Measurements from ENCODE around the gene PIP5KL1. TPM values are rescaled to one million over a fixed set of nuclear protein-coding genes. Genes with fewer than 3 reads are reported as not detected.

The PIP5KL1 gene
- total and polyA plus RNA-seq, 2 experiments from 2014 or later: 13.4 to 19.5 TPM

DNA sequence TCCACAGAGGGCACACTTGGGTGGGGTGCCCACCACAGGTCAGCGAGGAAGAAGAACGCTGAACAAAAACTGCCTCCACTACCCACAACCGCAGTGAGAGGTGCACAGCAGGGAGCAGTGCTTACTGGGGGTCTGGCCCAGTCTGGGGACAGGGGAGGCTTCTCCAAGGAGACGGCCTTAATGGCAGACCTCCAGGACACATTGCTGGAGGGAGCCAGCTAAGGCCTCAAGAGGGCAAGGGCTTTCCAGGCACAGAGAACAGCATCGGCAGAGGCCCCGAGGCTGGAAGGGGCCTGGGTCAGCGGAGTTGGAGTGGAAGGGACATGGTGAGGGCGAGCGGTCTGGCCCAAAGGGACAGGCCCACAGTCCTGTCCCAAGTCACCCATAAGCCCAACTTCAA is 15.4 kb upstream of the PIP5KL1 start:
- H3K27me3 Mint-ChIP-seq (ENCODE audit: insufficient read depth, low read depth, poor library complexity): peaks cover 27% of the 10 kb centered on the region
- no peak overlapping the region for H3K4me3 Mint-ChIP-seq
- no peak overlapping the region for H2AFZ ChIP-seq
- ATAC-seq (no peak), DNase-seq (ENCODE audit: low spot score) (no peak)
- H3K27me3 ChIP-seq (ENCODE audit: insufficient read depth): no peaks in the 10 kb centered on the region
- H3K79me2 ChIP-seq (replicated peaks; ENCODE audit: insufficient read depth): no peaks in the 10 kb centered on the region
- H3K4me1 Mint-ChIP-seq: peaks cover 33% of the 10 kb centered on the region
- no peak overlapping the region for H3K27ac ChIP-seq (ENCODE audit: low read depth)
- H3K4me3 ChIP-seq: no peak overlapping the region
- no peak overlapping the region for H3K27ac Mint-ChIP-seq
- H3F3A ChIP-seq (replicated peaks; ENCODE audit: low read depth): peaks cover 16% of the 10 kb centered on the region
- no peak for TF ChIP-seq ZNF114 (CRISPR knock-in tag; IDR thresholded peaks at IDR 0.05)
- TF ChIP-seq CREB1 (CRISPR knock-in tag; IDR thresholded peaks at IDR 0.05; ENCODE audit: low read depth): no peak
- TF ChIP-seq, protein P1, sequence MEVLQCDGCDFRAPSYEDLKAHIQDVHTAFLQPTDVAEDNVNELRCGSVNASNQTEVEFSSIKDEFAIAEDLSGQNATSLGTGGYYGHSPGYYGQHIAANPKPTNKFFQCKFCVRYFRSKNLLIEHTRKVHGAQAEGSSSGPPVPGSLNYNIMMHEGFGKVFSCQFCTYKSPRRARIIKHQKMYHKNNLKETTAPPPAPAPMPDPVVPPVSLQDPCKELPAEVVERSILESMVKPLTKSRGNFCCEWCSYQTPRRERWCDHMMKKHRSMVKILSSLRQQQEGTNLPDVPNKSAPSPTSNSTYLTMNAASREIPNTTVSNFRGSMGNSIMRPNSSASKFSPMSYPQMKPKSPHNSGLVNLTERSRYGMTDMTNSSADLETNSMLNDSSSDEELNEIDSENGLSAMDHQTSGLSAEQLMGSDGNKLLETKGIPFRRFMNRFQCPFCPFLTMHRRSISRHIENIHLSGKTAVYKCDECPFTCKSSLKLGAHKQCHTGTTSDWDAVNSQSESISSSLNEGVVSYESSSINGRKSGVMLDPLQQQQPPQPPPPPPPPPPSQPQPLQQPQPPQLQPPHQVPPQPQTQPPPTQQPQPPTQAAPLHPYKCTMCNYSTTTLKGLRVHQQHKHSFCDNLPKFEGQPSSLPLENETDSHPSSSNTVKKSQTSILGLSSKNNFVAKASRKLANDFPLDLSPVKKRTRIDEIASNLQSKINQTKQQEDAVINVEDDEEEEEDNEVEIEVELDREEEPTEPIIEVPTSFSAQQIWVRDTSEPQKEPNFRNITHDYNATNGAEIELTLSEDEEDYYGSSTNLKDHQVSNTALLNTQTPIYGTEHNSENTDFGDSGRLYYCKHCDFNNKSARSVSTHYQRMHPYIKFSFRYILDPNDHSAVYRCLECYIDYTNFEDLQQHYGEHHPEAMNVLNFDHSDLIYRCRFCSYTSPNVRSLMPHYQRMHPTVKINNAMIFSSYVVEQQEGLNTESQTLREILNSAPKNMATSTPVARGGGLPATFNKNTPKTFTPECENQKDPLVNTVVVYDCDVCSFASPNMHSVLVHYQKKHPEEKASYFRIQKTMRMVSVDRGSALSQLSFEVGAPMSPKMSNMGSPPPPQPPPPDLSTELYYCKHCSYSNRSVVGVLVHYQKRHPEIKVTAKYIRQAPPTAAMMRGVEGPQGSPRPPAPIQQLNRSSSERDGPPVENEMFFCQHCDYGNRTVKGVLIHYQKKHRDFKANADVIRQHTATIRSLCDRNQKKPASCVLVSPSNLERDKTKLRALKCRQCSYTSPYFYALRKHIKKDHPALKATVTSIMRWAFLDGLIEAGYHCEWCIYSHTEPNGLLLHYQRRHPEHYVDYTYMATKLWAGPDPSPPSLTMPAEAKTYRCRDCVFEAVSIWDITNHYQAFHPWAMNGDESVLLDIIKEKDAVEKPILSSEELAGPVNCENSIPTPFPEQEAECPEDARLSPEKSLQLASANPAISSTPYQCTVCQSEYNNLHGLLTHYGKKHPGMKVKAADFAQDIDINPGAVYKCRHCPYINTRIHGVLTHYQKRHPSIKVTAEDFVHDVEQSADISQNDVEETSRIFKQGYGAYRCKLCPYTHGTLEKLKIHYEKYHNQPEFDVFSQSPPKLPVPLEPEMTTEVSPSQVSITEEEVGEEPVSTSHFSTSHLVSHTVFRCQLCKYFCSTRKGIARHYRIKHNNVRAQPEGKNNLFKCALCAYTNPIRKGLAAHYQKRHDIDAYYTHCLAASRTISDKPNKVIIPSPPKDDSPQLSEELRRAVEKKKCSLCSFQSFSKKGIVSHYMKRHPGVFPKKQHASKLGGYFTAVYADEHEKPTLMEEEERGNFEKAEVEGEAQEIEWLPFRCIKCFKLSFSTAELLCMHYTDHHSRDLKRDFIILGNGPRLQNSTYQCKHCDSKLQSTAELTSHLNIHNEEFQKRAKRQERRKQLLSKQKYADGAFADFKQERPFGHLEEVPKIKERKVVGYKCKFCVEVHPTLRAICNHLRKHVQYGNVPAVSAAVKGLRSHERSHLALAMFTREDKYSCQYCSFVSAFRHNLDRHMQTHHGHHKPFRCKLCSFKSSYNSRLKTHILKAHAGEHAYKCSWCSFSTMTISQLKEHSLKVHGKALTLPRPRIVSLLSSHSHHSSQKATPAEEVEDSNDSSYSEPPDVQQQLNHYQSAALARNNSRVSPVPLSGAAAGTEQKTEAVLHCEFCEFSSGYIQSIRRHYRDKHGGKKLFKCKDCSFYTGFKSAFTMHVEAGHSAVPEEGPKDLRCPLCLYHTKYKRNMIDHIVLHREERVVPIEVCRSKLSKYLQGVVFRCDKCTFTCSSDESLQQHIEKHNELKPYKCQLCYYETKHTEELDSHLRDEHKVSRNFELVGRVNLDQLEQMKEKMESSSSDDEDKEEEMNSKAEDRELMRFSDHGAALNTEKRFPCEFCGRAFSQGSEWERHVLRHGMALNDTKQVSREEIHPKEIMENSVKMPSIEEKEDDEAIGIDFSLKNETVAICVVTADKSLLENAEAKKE (CRISPR knock-in tag; IDR thresholded peaks at IDR 0.05): no peak
- TF ChIP-seq, protein P2, sequence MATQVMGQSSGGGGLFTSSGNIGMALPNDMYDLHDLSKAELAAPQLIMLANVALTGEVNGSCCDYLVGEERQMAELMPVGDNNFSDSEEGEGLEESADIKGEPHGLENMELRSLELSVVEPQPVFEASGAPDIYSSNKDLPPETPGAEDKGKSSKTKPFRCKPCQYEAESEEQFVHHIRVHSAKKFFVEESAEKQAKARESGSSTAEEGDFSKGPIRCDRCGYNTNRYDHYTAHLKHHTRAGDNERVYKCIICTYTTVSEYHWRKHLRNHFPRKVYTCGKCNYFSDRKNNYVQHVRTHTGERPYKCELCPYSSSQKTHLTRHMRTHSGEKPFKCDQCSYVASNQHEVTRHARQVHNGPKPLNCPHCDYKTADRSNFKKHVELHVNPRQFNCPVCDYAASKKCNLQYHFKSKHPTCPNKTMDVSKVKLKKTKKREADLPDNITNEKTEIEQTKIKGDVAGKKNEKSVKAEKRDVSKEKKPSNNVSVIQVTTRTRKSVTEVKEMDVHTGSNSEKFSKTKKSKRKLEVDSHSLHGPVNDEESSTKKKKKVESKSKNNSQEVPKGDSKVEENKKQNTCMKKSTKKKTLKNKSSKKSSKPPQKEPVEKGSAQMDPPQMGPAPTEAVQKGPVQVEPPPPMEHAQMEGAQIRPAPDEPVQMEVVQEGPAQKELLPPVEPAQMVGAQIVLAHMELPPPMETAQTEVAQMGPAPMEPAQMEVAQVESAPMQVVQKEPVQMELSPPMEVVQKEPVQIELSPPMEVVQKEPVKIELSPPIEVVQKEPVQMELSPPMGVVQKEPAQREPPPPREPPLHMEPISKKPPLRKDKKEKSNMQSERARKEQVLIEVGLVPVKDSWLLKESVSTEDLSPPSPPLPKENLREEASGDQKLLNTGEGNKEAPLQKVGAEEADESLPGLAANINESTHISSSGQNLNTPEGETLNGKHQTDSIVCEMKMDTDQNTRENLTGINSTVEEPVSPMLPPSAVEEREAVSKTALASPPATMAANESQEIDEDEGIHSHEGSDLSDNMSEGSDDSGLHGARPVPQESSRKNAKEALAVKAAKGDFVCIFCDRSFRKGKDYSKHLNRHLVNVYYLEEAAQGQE (IDR thresholded peaks at IDR 0.05; ENCODE audit: unreplicated experiment): no peak
- TF ChIP-seq, protein P3, sequence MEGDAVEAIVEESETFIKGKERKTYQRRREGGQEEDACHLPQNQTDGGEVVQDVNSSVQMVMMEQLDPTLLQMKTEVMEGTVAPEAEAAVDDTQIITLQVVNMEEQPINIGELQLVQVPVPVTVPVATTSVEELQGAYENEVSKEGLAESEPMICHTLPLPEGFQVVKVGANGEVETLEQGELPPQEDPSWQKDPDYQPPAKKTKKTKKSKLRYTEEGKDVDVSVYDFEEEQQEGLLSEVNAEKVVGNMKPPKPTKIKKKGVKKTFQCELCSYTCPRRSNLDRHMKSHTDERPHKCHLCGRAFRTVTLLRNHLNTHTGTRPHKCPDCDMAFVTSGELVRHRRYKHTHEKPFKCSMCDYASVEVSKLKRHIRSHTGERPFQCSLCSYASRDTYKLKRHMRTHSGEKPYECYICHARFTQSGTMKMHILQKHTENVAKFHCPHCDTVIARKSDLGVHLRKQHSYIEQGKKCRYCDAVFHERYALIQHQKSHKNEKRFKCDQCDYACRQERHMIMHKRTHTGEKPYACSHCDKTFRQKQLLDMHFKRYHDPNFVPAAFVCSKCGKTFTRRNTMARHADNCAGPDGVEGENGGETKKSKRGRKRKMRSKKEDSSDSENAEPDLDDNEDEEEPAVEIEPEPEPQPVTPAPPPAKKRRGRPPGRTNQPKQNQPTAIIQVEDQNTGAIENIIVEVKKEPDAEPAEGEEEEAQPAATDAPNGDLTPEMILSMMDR (conservative IDR thresholded peaks at IDR 0.05; ENCODE audit: low read depth in 2 of 2): no peak
- TF ChIP-seq JUNB (IDR thresholded peaks at IDR 0.05; ENCODE audit: unreplicated experiment): no peak
- TF ChIP-seq STAT1 (IDR thresholded peaks at IDR 0.05; ENCODE audit: unreplicated experiment): no peak
- TF ChIP-seq NANOG (IDR thresholded peaks at IDR 0.05; ENCODE audit: borderline replicate concordance): no peak
- no peak for TF ChIP-seq EZH2phosphoT487 (IDR thresholded peaks at IDR 0.05; ENCODE audit: unreplicated experiment)
- no peak for TF ChIP-seq ZNF331 (CRISPR knock-in tag; IDR thresholded peaks at IDR 0.05; ENCODE audit: low read depth)
- TF ChIP-seq, protein P4, sequence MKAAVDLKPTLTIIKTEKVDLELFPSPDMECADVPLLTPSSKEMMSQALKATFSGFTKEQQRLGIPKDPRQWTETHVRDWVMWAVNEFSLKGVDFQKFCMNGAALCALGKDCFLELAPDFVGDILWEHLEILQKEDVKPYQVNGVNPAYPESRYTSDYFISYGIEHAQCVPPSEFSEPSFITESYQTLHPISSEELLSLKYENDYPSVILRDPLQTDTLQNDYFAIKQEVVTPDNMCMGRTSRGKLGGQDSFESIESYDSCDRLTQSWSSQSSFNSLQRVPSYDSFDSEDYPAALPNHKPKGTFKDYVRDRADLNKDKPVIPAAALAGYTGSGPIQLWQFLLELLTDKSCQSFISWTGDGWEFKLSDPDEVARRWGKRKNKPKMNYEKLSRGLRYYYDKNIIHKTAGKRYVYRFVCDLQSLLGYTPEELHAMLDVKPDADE (IDR thresholded peaks at IDR 0.05): no peak
- TF ChIP-seq EZH2 (IDR thresholded peaks at IDR 0.05; ENCODE audit: low read depth, unreplicated experiment): no peak
- H3K36me3 Mint-ChIP-seq (ENCODE audit: low read depth): peaks cover 44% of the 10 kb centered on the region
- no peak overlapping the region for H3K4me2 ChIP-seq
- no peaks in the 10 kb centered on the region; the same call in 1 of the 2 replicates for H4K20me1 ChIP-seq (replicated peaks; ENCODE audit: insufficient read depth)
- no peaks in the 10 kb centered on the region for H3K9me3 Mint-ChIP-seq
- H3K9me2 ChIP-seq (ENCODE audit: insufficient read depth): no peaks in the 10 kb centered on the region
- peaks cover 19% of the 10 kb centered on the region for H3K4me1 ChIP-seq (ENCODE audit: insufficient read depth)
- H3K36me3 ChIP-seq (ENCODE audit: insufficient read depth): no peaks in the 10 kb centered on the region
